Mesenchymal stem cell (in vitro differentiated cells and primary cell): Measurements from ENCODE around the gene ZNF296.

ENCODE experiments used
- DNase-seq: peaks from one replicate; pipeline ENCODE4 v3.0.0-alpha.2; 2013
- H2AFZ ChIP-seq: one replicate; pipeline ENCODE4 v1.6.1; 2013; ENCODE audit warnings: low read depth, mild to moderate bottlenecking, control low read depth, inconsistent platforms, low read length, moderate library complexity
- H2AK5ac ChIP-seq: 2 replicates; pipeline ENCODE4 v1.6.1; 2013; ENCODE audit warnings: low read length, moderate library complexity, mild to moderate bottlenecking, inconsistent platforms; ENCODE audit not compliant: severe bottlenecking
- H2BK120ac ChIP-seq: one replicate; pipeline ENCODE4 v1.6.1; 2013; ENCODE audit warnings: low read depth, mild to moderate bottlenecking, inconsistent platforms, low read length, moderate library complexity
- H2BK12ac ChIP-seq, 2 experiments: one replicate each; pipeline ENCODE4 v1.6.1; 2013; ENCODE audit warnings: inconsistent platforms in 2 of 2, low read length in 2 of 2, mild to moderate bottlenecking in 2 of 2, moderate library complexity in 2 of 2, control low read depth in 1 of 2
- H2BK15ac ChIP-seq: one replicate; pipeline ENCODE4 v1.6.1; 2013; ENCODE audit warnings: mild to moderate bottlenecking, low read depth, inconsistent platforms; ENCODE audit not compliant: poor library complexity, severe bottlenecking
- H2BK5ac ChIP-seq: 2 replicates; pipeline ENCODE4 v1.6.1; 2013; ENCODE audit warnings: low read depth, mild to moderate bottlenecking, low read length, control low read depth, inconsistent platforms; ENCODE audit not compliant: poor library complexity, severe bottlenecking
- H3K14ac ChIP-seq, 2 experiments: one replicate each; pipeline ENCODE4 v1.6.1; 2013; ENCODE audit warnings: inconsistent platforms in 2 of 2, low read length in 2 of 2, control low read depth in 1 of 2, mild to moderate bottlenecking in 1 of 2, moderate library complexity in 1 of 2
- H3K18ac ChIP-seq, 2 experiments: one replicate each; pipeline ENCODE4 v1.6.1; 2013; ENCODE audit warnings: inconsistent platforms in 2 of 2, low read length in 2 of 2, control low read depth in 1 of 2, low read depth in 1 of 2, mild to moderate bottlenecking in 1 of 2
- H3K23ac ChIP-seq, 2 experiments: one replicate each; pipeline ENCODE4 v1.6.1; 2013; ENCODE audit warnings: inconsistent platforms in 2 of 2, low read length in 2 of 2, mild to moderate bottlenecking in 2 of 2, moderate library complexity in 2 of 2, control low read depth in 1 of 2
- H3K27ac ChIP-seq: 2 replicates; pipeline ENCODE4 v1.5.1; 2013; ENCODE audit warnings: mild to moderate bottlenecking, moderate library complexity, low read length, control low read depth, inconsistent platforms; ENCODE audit not compliant: poor library complexity, severe bottlenecking
- H3K27me3 ChIP-seq, 2 experiments: 2 replicates each; pipeline versions ENCODE4 v1.6.1 to v1.7.0; 2013; ENCODE audit warnings: low read length in 2 of 2, mild to moderate bottlenecking in 2 of 2, moderate library complexity in 2 of 2, control low read depth in 1 of 2, inconsistent platforms in 1 of 2; ENCODE audit not compliant: control insufficient read depth in 1 of 2, insufficient read depth in 1 of 2
- H3K36me3 ChIP-seq, 2 experiments: 2 replicates each; pipeline versions ENCODE4 v1.6.1 to v1.7.0; 2013; ENCODE audit warnings: low read length in 2 of 2, control low read depth in 1 of 2, inconsistent platforms in 1 of 2, low read depth in 1 of 2, mild to moderate bottlenecking in 1 of 2; ENCODE audit not compliant: insufficient read depth in 2 of 2, control insufficient read depth in 1 of 2
- H3K4ac ChIP-seq, 2 experiments: one replicate each; pipeline ENCODE4 v1.6.1; 2013; ENCODE audit warnings: inconsistent platforms in 2 of 2, low read length in 2 of 2, mild to moderate bottlenecking in 2 of 2, moderate library complexity in 2 of 2, control low read depth in 1 of 2, low read depth in 1 of 2
- H3K4me1 ChIP-seq: 2 replicates; pipeline ENCODE4 v1.6.1; 2013; ENCODE audit warnings: low read depth, low read length, control low read depth; ENCODE audit not compliant: control insufficient read depth, insufficient read depth
- H3K4me2 ChIP-seq: 2 replicates; pipeline ENCODE4 v1.6.1; 2013; ENCODE audit warnings: low read length, mild to moderate bottlenecking, inconsistent platforms; ENCODE audit not compliant: poor library complexity, severe bottlenecking
- H3K4me3 ChIP-seq, 2 experiments: 2 replicates each; pipeline versions ENCODE4 v1.5.1 to v1.7.0; 2013; ENCODE audit warnings: low read length in 2 of 2, mild to moderate bottlenecking in 2 of 2, control low read depth in 1 of 2, low read depth in 1 of 2; ENCODE audit not compliant: insufficient read depth in 1 of 2
- H3K79me1 ChIP-seq: replicated peaks from 2 replicates; pipeline ENCODE4 v1.6.1; 2013; ENCODE audit warnings: mild to moderate bottlenecking, control low read depth, low read length, inconsistent platforms; ENCODE audit not compliant: poor library complexity, severe bottlenecking
- H3K9ac ChIP-seq: 2 replicates; pipeline ENCODE4 v1.7.0; 2013; ENCODE audit warnings: mild to moderate bottlenecking, low read length, moderate library complexity
- H3K9me3 ChIP-seq: 2 replicates; pipeline ENCODE4 v1.7.0; 2013; ENCODE audit warnings: mild to moderate bottlenecking, low read length; ENCODE audit not compliant: control insufficient read depth
- H4K8ac ChIP-seq: one replicate; pipeline ENCODE4 v1.6.1; 2013; ENCODE audit warnings: inconsistent platforms, mild to moderate bottlenecking, low read length, moderate library complexity
- H4K91ac ChIP-seq: one replicate; pipeline ENCODE4 v1.6.1; 2013; ENCODE audit warnings: mild to moderate bottlenecking, low read length, inconsistent platforms
- WGBS: methylation state at CpG from one replicate; pipeline ENCODE4 v1.1.7; 2013; ENCODE audit warnings: mixed read lengths; 5-methylcytosine and 5-hydroxymethylcytosine counted together

The ZNF296 gene

GRCh38 chr19:45079911-45080370 lies 3.7 kb upstream of the ZNF296 start:
- H3K4me1 ChIP-seq = peaks cover 28% of the 10 kb centered on the region
- WGBS = 5% methylated on average over 6 of the region's 6 CpGs
- H4K91ac ChIP-seq = no peak overlapping the region
- peak overlapping the region; percentile 97 for H3K9ac ChIP-seq
- no peak overlapping the region for H2BK12ac ChIP-seq
- no peak overlapping the region for H3K27ac ChIP-seq
- H3K18ac ChIP-seq = peak overlapping the region in 1 of 2 experiments; percentile 98
- no peaks in the 10 kb centered on the region for H3K9me3 ChIP-seq
- no peak for DNase-seq
- H3K36me3 ChIP-seq = peaks cover 13 to 14% of the 10 kb centered on the region in 2 experiments
- peak overlapping the region; percentile 79 to 99 for H3K4me3 ChIP-seq
- H2BK15ac ChIP-seq = no peak overlapping the region
- peaks cover 19% of the 10 kb centered on the region for H3K79me1 ChIP-seq
- H3K23ac ChIP-seq = peak overlapping the region in 1 of 2 experiments; percentile 59
- no peak overlapping the region for H2BK120ac ChIP-seq
- H3K4ac ChIP-seq = peak overlapping the region in 1 of 2 experiments; percentile 81
- H2BK5ac ChIP-seq = no peak overlapping the region
- peak overlapping the region; percentile 75 for H2AFZ ChIP-seq
- no peaks in the 10 kb centered on the region for H3K27me3 ChIP-seq
- peak overlapping the region; percentile 8 for H2AK5ac ChIP-seq
- H4K8ac ChIP-seq = no peak overlapping the region
- H3K14ac ChIP-seq = no peak overlapping the region
- H3K4me2 ChIP-seq = peak overlapping the region; percentile 67

- Histone ChIP-seq H3K9me3 (no peaks in the 10 kb centered on the region), H3K4me2 (peak within 1 kb of the TSS; percentile 97)
These were observed 3.0 kb upstream of the ZNF296 start, which contains the start of gene GEMIN7 for GRCh38 chr19:45079063-45079910. TSS of gene GEMIN7 (plus strand) at chr19:45079260. CDS start at chr19:45090115, 10,855 bp downstream.

GRCh38 chr19:45078390-45079062 lies 2.2 kb upstream of the ZNF296 start:
- peaks cover 29% of the 10 kb centered on the region for H3K4me1 ChIP-seq
- peak overlapping the region; percentile 79 for H2AFZ ChIP-seq
- no peak overlapping the region for H2BK15ac ChIP-seq
- peak overlapping the region; percentile 79 to 99 for H3K4me3 ChIP-seq
- no peak overlapping the region for H3K27ac ChIP-seq
- no peak overlapping the region for H2BK12ac ChIP-seq
- no peak overlapping the region for H3K23ac ChIP-seq
- H3K9me3 ChIP-seq = no peaks in the 10 kb centered on the region
- H2BK120ac ChIP-seq = no peak overlapping the region
- peak overlapping the region; percentile 70 for H4K91ac ChIP-seq
- H3K36me3 ChIP-seq = peaks cover 13% of the 10 kb centered on the region in 2 experiments
- H3K14ac ChIP-seq = no peak overlapping the region
- peak overlapping the region; percentile 97 for H3K9ac ChIP-seq
- H3K79me1 ChIP-seq = peaks cover 19% of the 10 kb centered on the region
- H2AK5ac ChIP-seq = peak overlapping the region; percentile 27
- H3K4me2 ChIP-seq = peak overlapping the region; percentile 97
- 58% methylated on average over 10 of the region's 10 CpGs for WGBS
- H4K8ac ChIP-seq = peak overlapping the region; percentile 74
- H3K4ac ChIP-seq = peak overlapping the region in 1 of 2 experiments; percentile 92
- no peaks in the 10 kb centered on the region for H3K27me3 ChIP-seq
- H3K18ac ChIP-seq = peak overlapping the region in 1 of 2 experiments; percentile 70
- H2BK5ac ChIP-seq = no peak overlapping the region
- no peak for DNase-seq

More at GRCh38 chr19:45079063-45079910, 3.0 kb upstream of the ZNF296 start, which contains the start of gene GEMIN7:
- peak; percentile 78 for DNase-seq
- peak within 1 kb of the TSS in 1 of 2 experiments; percentile 94 for H3K23ac ChIP-seq
- peak within 1 kb of the TSS in 1 of 2 experiments; percentile 97 for H3K14ac ChIP-seq
- H3K27ac ChIP-seq = peak within 1 kb of the TSS; percentile 63
- H3K36me3 ChIP-seq = peaks cover 13% of the 10 kb centered on the region in 2 experiments
- H2BK15ac ChIP-seq = no peak within 1 kb of the TSS
- peak within 1 kb of the TSS; percentile 79 for H2AFZ ChIP-seq
- H2BK120ac ChIP-seq = no peak within 1 kb of the TSS
- under 1% methylated on average over 61 of the region's 61 CpGs for WGBS
- peak within 1 kb of the TSS; percentile 84 to 98 for H3K18ac ChIP-seq
- H2AK5ac ChIP-seq = peak within 1 kb of the TSS; percentile 27
- peak within 1 kb of the TSS in 1 of 2 experiments; percentile 92 for H3K4ac ChIP-seq
- peak within 1 kb of the TSS; percentile 79 to 99 for H3K4me3 ChIP-seq
- H4K91ac ChIP-seq = peak within 1 kb of the TSS; percentile 77
- H3K79me1 ChIP-seq = peaks cover 19% of the 10 kb centered on the region
- no peak within 1 kb of the TSS for H2BK12ac ChIP-seq
- peak within 1 kb of the TSS; percentile 92 for H4K8ac ChIP-seq
- H3K9ac ChIP-seq = peak within 1 kb of the TSS; percentile 97
- H2BK5ac ChIP-seq = no peak within 1 kb of the TSS
- no peaks in the 10 kb centered on the region for H3K27me3 ChIP-seq
- peaks cover 29% of the 10 kb centered on the region for H3K4me1 ChIP-seq
